Parietal lobe (tissue), 2 donors: ENCODE results near the gene EIF3I. TPM values are rescaled to one million over a fixed set of nuclear protein-coding genes. Genes with fewer than 3 reads are reported as not detected.

Source experiments
- small RNA-seq: library from RNA; depleted of rRNA; stranded (forward); fragments of <200 nt; gene quantifications from one replicate; pipeline ENCODE3, GENCODE V24; 2014; ENCODE audit warnings: low replicate concordance
- total RNA-seq: library from RNA; depleted of rRNA; stranded (reverse); fragments of >200 nt; gene quantifications from one replicate; pipeline ENCODE4 v1.2.3, GENCODE V29; 2014

Gene EIF3I
- total RNA-seq = 75.7 TPM

GRCh38 chr1:32221980-32222755, at the start of gene EIF3I, which contains the start of gene TMEM234:
Gene EIF3I (plus strand): TSS chr1:32222407. CDS start chr1:32222442, 35 bp downstream.
Gene TMEM234 (minus strand): TSS chr1:32222353. CDS start chr1:32222322, 31 bp downstream.

GRCh38 chr1:32179443-32180185, 42.6 kb upstream of the EIF3I start, which contains the start of gene TXLNA:
Gene TXLNA (plus strand): TSS chr1:32179675. CDS start chr1:32180346, 671 bp downstream.

GRCh38 chr1:32200226-32201010, 21.8 kb upstream of the EIF3I start, which contains the start of gene CCDC28B:
Gene CCDC28B (plus strand): TSS chr1:32200595. CDS start chr1:32201936, 1,341 bp downstream.

GRCh38 chr1:32205401-32206370, 16.5 kb upstream of the EIF3I start, which contains the start of gene IQCC:
Gene IQCC (plus strand): TSS chr1:32205671. CDS start chr1:32205682, 11 bp downstream.

GRCh38 chr1:32208891-32209328, 13.3 kb upstream of the EIF3I start, which contains the start of gene DCDC2B:
Gene DCDC2B (plus strand): TSS chr1:32209089. CDS start chr1:32209094, 5 bp downstream.

GRCh38 chr1:32246888-32247273, 24.7 kb downstream of the EIF3I start, which contains the start of gene FAM167B:
Gene FAM167B (plus strand): TSS chr1:32247222. CDS start chr1:32247422, 200 bp downstream.

GRCh38 chr1:32250893-32251716, 28.9 kb downstream of the EIF3I start, which contains the start of gene LCK:
Gene LCK (plus strand): TSS chr1:32251265. CDS start chr1:32274330, 23,065 bp downstream.

Small RNA genes lying within 50 kb of the gene (small RNA-seq; reads per million reads assigned to genes)
- gene RF00017 = not detected

Other genes with a start within 250 kb of the EIF3I start
- gene KHDRBS1, start 208.5 kb upstream of the EIF3I start, total RNA-seq = 128 TPM
- gene TMEM39B, start 149.5 kb upstream of the EIF3I start, total RNA-seq = 7.8 TPM
- gene KPNA6, start 114.4 kb upstream of the EIF3I start, total RNA-seq = 30.0 TPM
- 23.5 TPM for gene TXLNA, start 42.7 kb upstream of the EIF3I start, total RNA-seq
- 31.3 TPM for gene CCDC28B, start 21.8 kb upstream of the EIF3I start, total RNA-seq
- gene IQCC, start 16.7 kb upstream of the EIF3I start, total RNA-seq = 4.1 TPM
- not detected for gene DCDC2B, start 13.3 kb upstream of the EIF3I start, total RNA-seq
- gene TMEM234, start 54 bp upstream of the EIF3I start, total RNA-seq = 29.4 TPM
- gene FAM167B, start 24.8 kb downstream of the EIF3I start, total RNA-seq = not detected
- gene LCK, start 28.9 kb downstream of the EIF3I start, total RNA-seq = not detected
- gene HDAC1, start 69.7 kb downstream of the EIF3I start, total RNA-seq = 41.6 TPM
- 332 TPM for gene MARCKSL1, start 113.8 kb downstream of the EIF3I start, total RNA-seq
- gene FAM229A, start 140.1 kb downstream of the EIF3I start, total RNA-seq = 5.0 TPM
- gene TSSK3, start 140.1 kb downstream of the EIF3I start, total RNA-seq = not detected
- 94.8 TPM for gene BSDC1, start 172.0 kb downstream of the EIF3I start, total RNA-seq
- 20.7 TPM for gene ZBTB8B, start 242.7 kb downstream of the EIF3I start, total RNA-seq